ENCODE results near the gene EIF4B. TPM values are rescaled to one million over a fixed set of nuclear protein-coding genes. Genes with fewer than 3 reads are reported as not detected.

Gene EIF4B
- total and polyA plus RNA-seq, 2 of the 8 experiments (the other 6 are each of a cell fraction or from before 2014, with no cell fraction given): 269 to 816 TPM

GRCh38 chr12:53058674-53059433 lies 52.6 kb downstream of the EIF4B start:
- no peak overlapping the region for H3K4me3 ChIP-seq (ENCODE audit: extremely low read depth in 1 of 4, insufficient read depth in 2 of 4, low read depth in 3 of 4, low read length in 4 of 4)
- H4K8ac ChIP-seq (ENCODE audit: extremely low read depth, insufficient read depth, low read length): no peak overlapping the region
- H3K27me3 ChIP-seq (replicated peaks in 1 of 4; ENCODE audit: control insufficient read depth in 3 of 4, extremely low read depth in 1 of 4, insufficient read depth in 3 of 4, low read length in 3 of 4): peaks cover 0 to 12% (median 4%) of the 10 kb centered on the region in 4 experiments; a peak in 4 of 7 replicates
- no peak overlapping the region for H4K91ac ChIP-seq (replicated peaks; ENCODE audit: insufficient read length, low read length)
- peaks cover 4% of the 10 kb centered on the region for H3K23me2 ChIP-seq (ENCODE audit: low read depth, low read length)
- FAIRE-seq (no peak), DNase-seq (ENCODE audit: low read depth in 1 of 2, low spot score in 2 of 2) (no peak)
- TF ChIP-seq CTCF (IDR thresholded peaks at IDR 0.05; ENCODE audit: control extremely low read depth in 1 of 3, insufficient read depth in 1 of 3, low read depth in 1 of 3, low read length in 3 of 3) (no peak), SIRT6 (IDR thresholded peaks at IDR 0.05; ENCODE audit: low read length) (no peak), CREB1 (IDR thresholded peaks at IDR 0.05) (no peak), ATF3 (IDR thresholded peaks at IDR 0.05; ENCODE audit: insufficient read depth, low read depth, low read length) (no peak), RFX5 (IDR thresholded peaks at IDR 0.05; ENCODE audit: borderline replicate concordance, low read depth, low read length) (no peak), CBX8 (IDR thresholded peaks at IDR 0.05; ENCODE audit: borderline replicate concordance, low read depth, low read length) (no peak), POLR2A (IDR thresholded peaks at IDR 0.05; ENCODE audit: control extremely low read depth in 1 of 2, low read depth in 2 of 2, low read length in 2 of 2) (no peak)
- ChIA-PET POLR2A (ENCODE audit: partially characterized antibody) (interaction anchor here (1.3 to 5.9 kb wide), 3 partner anchors 9 to 15 kb away, joined by 4 to 26 read pairs (median 5); partner anchors contain the start of gene TNS2), CTCF (ENCODE audit: partially characterized antibody) (interaction anchor here (0.7 to 22.4 kb wide), 6 partner anchors 10 to 130 kb away, joined by 3 to 531 read pairs (median 23); partner anchors contain the start of genes IGFBP6, SOAT2 and TNS2)
- no peak overlapping the region for H2BK15ac ChIP-seq (ENCODE audit: low read length)
- no peaks in the 10 kb centered on the region for H4K20me1 ChIP-seq (replicated peaks in 1 of 2; ENCODE audit: control insufficient read depth in 1 of 2, insufficient read depth in 2 of 2, low read length in 2 of 2)
- no peak overlapping the region for H3K27ac ChIP-seq (ENCODE audit: low read depth, low read length)
- H3K18ac ChIP-seq (ENCODE audit: extremely low read depth, low read length): no peak overlapping the region
- H4K5ac ChIP-seq (ENCODE audit: insufficient read length, low read depth, low read length): no peak overlapping the region
- H2AK5ac ChIP-seq (ENCODE audit: low read depth, low read length): no peak overlapping the region
- H3K9ac ChIP-seq (replicated peaks in 1 of 4; ENCODE audit: extremely low read depth in 1 of 4, low read depth in 3 of 4, low read length in 3 of 4): no peak overlapping the region
- no peak overlapping the region for H2BK5ac ChIP-seq (ENCODE audit: low read depth, low read length)
- H2BK20ac ChIP-seq (ENCODE audit: low read length): no peak overlapping the region
- no peak overlapping the region for H3K14ac ChIP-seq (ENCODE audit: insufficient read length)
- no peak overlapping the region for H3K4me2 ChIP-seq (ENCODE audit: insufficient read depth in 1 of 2, low read depth in 2 of 2, low read length in 2 of 2)
- H3K56ac ChIP-seq (replicated peaks; ENCODE audit: insufficient read length, low read depth, low read length): no peak overlapping the region
- 84% methylated on average over 27 of the region's 35 CpGs; no CpG with 5 or more reads in 1 of the 2 experiments for WGBS, 2 experiments (ENCODE audit: extremely low coverage in 1 of 2, insufficient coverage in 1 of 2, insufficient read length in 1 of 2, insufficient replicate concordance in 2 of 2, low coverage in 1 of 2, low lambda C conversion rate in 2 of 2, missing lambda C conversion rate in 1 of 2)
- H2BK12ac ChIP-seq (ENCODE audit: low read depth, low read length): no peak overlapping the region
- H3K4me1 ChIP-seq (replicated peaks in 1 of 4; ENCODE audit: control insufficient read depth in 3 of 4, insufficient read depth in 4 of 4, low read length in 3 of 4): peaks cover 0 to 7% (median 0%) of the 10 kb centered on the region in 4 experiments; a peak in 1 of 7 replicates
- no peaks in the 10 kb centered on the region for H3K36me3 ChIP-seq (ENCODE audit: control insufficient read depth in 2 of 4, insufficient read depth in 4 of 4, low read length in 3 of 4)
- no peaks in the 10 kb centered on the region for H3K79me2 ChIP-seq (ENCODE audit: control insufficient read depth in 1 of 2, insufficient read depth in 2 of 2, low read length in 2 of 2)
- H2BK120ac ChIP-seq (replicated peaks; ENCODE audit: low read depth, low read length): no peak overlapping the region
- no peak overlapping the region for H3K23ac ChIP-seq (ENCODE audit: insufficient read length)
- H3K4ac ChIP-seq (replicated peaks; ENCODE audit: insufficient read length, low read depth, low read length): no peak overlapping the region
- no peak overlapping the region for H2AFZ ChIP-seq (ENCODE audit: low read length)
- H3K9me3 ChIP-seq (ENCODE audit: insufficient read depth in 2 of 2, low read depth in 1 of 2, low read length in 1 of 2): no peaks in the 10 kb centered on the region
- no peaks in the 10 kb centered on the region for H3K79me1 ChIP-seq (ENCODE audit: low read depth, low read length)
